ENCODE measurements around the gene TNRC18.
"Not testable (repeated sequence)": the region's sequence is repeated elsewhere in the genome, so short reads cannot be mapped to it uniquely, and the experiment has no call there.

TNRC18 gene

DNA sequence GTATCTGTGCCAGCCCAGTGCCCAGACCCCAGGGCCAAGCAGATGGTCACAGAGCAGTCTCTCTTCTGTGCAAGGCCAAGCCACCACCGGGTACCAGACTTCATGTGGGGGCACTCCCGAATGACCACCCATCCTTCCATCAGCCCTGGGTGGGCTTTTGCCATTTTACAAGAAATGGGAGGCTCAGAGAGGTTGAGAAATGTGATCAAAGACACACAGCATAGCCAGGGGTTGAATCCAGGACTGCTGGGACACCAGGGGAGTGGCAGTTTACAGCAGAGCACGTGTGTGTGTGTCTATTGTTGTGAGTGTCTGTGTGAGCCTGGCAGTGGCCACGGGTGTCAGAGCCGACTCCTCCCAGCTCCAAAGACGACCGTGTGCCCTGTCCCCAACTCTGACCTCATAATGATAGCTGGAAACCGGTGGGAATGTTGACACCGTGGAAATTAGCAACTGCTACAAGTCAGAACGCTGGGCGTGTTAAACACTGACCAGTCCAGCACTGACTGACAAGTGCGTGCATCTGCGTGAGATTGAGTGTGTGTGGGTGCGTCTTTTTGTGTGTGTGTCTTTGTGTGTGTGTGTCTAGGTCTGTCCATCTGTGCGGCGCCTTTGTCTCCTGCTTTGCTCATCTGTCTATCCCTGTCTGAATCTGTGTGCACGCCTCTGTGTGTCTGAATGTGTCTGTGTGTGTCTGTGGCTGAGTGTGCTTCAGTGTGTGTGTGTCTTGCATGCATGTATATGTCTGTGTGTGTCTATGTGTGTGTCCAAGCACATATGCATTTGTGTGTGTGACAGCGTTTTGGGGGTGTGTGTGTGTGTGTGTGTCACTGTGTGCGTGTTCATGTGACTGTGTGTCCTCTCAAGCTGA, 158.1 kb downstream of the TNRC18 start:
- DNase-seq, result no peak

DNA sequence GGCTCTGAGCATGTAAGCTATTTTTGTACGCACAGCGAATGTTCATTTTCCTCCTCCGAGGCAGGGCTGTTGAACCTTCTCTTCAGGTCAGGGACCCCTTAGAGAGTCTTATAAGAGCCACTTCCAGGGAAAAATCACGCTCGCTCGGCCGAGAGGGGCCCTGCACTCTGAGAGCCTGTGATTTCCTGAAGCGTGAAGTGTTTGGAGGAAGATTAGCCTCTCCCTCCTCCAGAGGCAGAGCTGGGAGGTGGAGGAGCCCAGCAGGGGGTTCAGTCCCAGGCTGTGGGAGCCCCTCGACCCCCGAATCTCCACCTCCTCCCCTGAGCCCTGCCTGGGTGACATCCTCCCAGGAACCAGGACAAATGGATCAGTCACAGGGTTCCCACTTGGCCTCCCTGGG, 160.6 kb downstream of the TNRC18 start:
- DNase-seq, result not testable (repeated sequence)

DNA sequence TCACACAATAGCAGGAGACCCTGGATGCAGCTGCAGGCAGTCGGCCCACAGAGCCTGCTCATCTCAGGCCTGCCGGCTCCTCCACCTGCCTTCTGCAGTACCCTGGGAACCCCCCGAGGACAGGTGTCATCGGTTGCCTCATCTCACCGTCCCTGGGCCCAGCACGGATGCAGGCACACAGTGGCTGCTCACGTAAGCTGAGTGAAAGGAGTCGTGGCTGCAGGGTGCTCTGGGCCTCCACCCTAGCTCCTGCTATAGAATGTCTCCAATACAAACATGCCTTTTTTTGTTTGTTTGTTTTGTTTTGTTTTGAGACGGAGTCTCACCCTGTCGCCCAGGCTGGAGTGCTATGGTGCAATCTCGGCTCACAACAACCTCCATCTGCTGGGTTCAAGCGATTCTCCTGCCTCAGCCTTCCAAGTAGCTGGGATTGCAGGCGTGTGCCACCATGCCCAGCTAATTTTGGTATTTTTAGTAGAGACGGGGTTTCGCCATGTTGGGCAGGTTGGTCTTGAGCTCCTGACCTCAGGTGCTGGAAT, 163.0 kb downstream of the TNRC18 start:
- DNase-seq, result not testable (repeated sequence)

Measured in CD4-positive, alpha-beta T cell treated with Interleukin-1 beta for 1 hour (primary cell).